ENCODE measurements around the gene PDIK1L. TPM values are rescaled to one million over a fixed set of nuclear protein-coding genes. Genes with fewer than 3 reads are reported as not detected.
"Not testable (repeated sequence)": the region's sequence is repeated elsewhere in the genome, so short reads cannot be mapped to it uniquely, and the experiment has no call there.

Gene PDIK1L
- total RNA-seq, 1 donor from 2014 or later, result 7.2 TPM

DNA sequence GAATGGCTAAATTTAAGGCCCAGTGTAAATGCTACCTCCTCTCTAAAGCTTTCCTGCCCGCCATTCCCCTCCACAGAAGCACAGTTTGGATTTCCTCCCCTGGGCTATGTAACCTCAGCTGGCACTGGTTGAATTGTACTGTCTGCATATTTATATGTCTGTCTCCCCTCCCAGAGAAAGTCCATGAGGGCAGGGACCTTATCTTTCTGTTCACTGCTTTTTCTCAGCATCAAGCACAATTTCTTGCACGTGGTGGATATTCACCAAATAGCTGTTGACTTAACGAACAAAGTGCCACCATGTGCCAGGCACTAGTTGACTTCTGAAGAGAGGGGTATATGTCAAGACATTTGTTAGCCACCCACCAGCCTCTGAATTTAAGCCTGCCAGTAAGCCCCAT, 9.5 kb upstream of the PDIK1L start:
- no peaks in the 10 kb centered on the region for H3K36me3 Mint-ChIP-seq (ENCODE audit: unreplicated experiment)
- no peak for DNase-seq
- no peak overlapping the region for H3K4me3 Mint-ChIP-seq (ENCODE audit: unreplicated experiment)
- TF ChIP-seq, protein P1, sequence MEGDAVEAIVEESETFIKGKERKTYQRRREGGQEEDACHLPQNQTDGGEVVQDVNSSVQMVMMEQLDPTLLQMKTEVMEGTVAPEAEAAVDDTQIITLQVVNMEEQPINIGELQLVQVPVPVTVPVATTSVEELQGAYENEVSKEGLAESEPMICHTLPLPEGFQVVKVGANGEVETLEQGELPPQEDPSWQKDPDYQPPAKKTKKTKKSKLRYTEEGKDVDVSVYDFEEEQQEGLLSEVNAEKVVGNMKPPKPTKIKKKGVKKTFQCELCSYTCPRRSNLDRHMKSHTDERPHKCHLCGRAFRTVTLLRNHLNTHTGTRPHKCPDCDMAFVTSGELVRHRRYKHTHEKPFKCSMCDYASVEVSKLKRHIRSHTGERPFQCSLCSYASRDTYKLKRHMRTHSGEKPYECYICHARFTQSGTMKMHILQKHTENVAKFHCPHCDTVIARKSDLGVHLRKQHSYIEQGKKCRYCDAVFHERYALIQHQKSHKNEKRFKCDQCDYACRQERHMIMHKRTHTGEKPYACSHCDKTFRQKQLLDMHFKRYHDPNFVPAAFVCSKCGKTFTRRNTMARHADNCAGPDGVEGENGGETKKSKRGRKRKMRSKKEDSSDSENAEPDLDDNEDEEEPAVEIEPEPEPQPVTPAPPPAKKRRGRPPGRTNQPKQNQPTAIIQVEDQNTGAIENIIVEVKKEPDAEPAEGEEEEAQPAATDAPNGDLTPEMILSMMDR (IDR thresholded peaks at IDR 0.05; ENCODE audit: partially characterized antibody, unreplicated experiment), result no peak
- H3K9me3 Mint-ChIP-seq (ENCODE audit: unreplicated experiment), result peaks cover 2% of the 10 kb centered on the region
- H3K27me3 Mint-ChIP-seq (ENCODE audit: unreplicated experiment), result no peaks in the 10 kb centered on the region
- H3K27ac Mint-ChIP-seq (ENCODE audit: unreplicated experiment), result no peak overlapping the region
- no peaks in the 10 kb centered on the region for H3K4me1 Mint-ChIP-seq (ENCODE audit: low read depth, unreplicated experiment)

DNA sequence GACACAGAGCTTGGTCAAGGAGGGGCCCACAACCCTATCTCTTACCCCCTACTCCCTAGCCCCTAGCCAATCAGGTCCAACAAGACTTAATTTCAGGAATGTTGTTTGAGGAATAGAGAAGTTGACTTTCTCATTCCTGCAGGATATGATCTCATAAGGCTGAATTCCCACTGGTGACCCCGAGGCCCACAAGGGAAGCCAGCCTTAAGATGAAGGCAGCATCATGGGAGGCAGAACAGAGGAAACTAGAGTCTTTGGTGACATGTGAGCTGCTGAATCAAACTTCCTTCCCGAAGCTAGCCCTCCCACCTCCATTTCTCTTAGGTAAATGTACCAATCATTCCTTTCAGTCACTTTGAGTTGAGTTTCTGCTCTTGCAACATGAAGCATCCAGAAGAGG, 9.1 kb upstream of the PDIK1L start:
- no peaks in the 10 kb centered on the region for H3K36me3 Mint-ChIP-seq (ENCODE audit: unreplicated experiment)
- H3K9me3 Mint-ChIP-seq (ENCODE audit: unreplicated experiment), result peaks cover 2% of the 10 kb centered on the region
- no peak overlapping the region for H3K4me3 Mint-ChIP-seq (ENCODE audit: unreplicated experiment)
- H3K27me3 Mint-ChIP-seq (ENCODE audit: unreplicated experiment), result no peaks in the 10 kb centered on the region
- TF ChIP-seq, protein P1 (IDR thresholded peaks at IDR 0.05; ENCODE audit: partially characterized antibody, unreplicated experiment), result no peak
- no peak overlapping the region for H3K27ac Mint-ChIP-seq (ENCODE audit: unreplicated experiment)
- DNase-seq, result no peak
- H3K4me1 Mint-ChIP-seq (ENCODE audit: low read depth, unreplicated experiment), result no peaks in the 10 kb centered on the region

DNA sequence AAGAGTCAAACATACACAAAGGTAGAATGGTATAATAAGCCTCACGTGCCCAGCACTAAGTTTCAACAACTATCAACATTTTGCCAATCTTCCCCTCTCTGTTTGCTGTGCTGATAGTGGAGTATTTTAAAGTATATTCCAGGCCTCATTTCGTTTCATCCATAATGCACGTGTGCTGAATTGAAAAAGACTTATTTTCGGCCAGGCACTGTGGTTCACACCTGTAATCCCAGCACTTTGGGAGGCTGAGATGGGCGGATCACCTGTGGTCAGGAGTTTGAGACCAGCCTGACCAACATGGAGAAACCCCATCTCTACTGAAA, 6.4 kb upstream of the PDIK1L start:
- not testable (repeated sequence) for H3K36me3 Mint-ChIP-seq (ENCODE audit: unreplicated experiment); H3K4me1 Mint-ChIP-seq (ENCODE audit: low read depth, unreplicated experiment); H3K4me3 Mint-ChIP-seq (ENCODE audit: unreplicated experiment); H3K27ac Mint-ChIP-seq (ENCODE audit: unreplicated experiment); DNase-seq; H3K9me3 Mint-ChIP-seq (ENCODE audit: unreplicated experiment); H3K27me3 Mint-ChIP-seq (ENCODE audit: unreplicated experiment)
- TF ChIP-seq, protein P1 (IDR thresholded peaks at IDR 0.05; ENCODE audit: partially characterized antibody, unreplicated experiment), result peak; percentile 44

DNA sequence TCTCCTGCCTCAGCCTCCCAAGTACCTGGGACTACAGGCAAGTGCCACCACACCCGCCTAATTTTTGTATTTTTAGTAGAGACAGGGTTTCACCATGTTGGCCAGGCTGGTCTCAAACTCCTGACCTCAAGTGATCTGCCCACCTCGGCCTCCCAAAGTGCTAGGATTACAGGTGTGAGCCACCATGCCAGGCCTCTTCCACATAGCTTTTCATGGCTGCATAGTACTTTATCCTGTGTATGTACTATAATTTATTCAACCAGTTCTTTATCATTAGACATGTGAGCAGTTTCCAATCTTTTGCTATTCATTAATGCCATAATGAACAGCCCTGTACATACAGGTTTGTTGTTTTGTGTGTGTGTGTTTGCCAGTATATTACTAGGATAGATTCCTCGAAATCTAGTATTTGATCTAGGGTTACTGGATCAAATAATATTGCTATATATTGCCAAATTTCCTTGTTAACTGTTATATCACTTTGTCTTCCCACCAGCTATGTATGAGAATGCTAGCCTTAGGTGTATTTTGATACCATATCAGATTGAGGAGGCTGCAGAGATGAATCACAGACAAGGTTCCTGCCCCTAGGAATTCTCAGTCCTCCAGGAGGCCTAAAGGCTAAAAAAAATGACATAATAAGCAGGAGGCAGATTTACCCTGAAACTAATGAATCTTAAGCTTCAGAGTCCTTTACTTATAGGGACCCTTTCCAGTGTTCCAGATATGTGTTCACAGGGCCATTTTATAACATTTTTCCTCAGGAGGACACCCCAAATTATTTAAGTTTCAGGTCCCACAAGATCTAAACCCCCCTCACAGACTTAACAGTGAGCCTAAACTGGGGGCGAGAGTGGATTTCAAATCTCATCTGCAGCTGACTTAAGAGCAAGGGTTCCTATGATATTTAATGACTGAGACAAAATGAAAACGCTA, 2.1 kb upstream of the PDIK1L start:
- H3K27me3 Mint-ChIP-seq (ENCODE audit: unreplicated experiment), result peaks cover 11% of the 10 kb centered on the region
- H3K36me3 Mint-ChIP-seq (ENCODE audit: unreplicated experiment), result no peaks in the 10 kb centered on the region
- DNase-seq, result no peak
- peak overlapping the region; percentile 91 for H3K27ac Mint-ChIP-seq (ENCODE audit: unreplicated experiment)
- peak overlapping the region; percentile 90 for H3K4me3 Mint-ChIP-seq (ENCODE audit: unreplicated experiment)
- TF ChIP-seq, protein P1 (IDR thresholded peaks at IDR 0.05; ENCODE audit: partially characterized antibody, unreplicated experiment), result no peak
- peaks cover 8% of the 10 kb centered on the region for H3K9me3 Mint-ChIP-seq (ENCODE audit: unreplicated experiment)
- H3K4me1 Mint-ChIP-seq (ENCODE audit: low read depth, unreplicated experiment), result no peaks in the 10 kb centered on the region
